GM12891 (cell line): ENCODE measurements around the gene PIPOX. TPM values are rescaled to one million over a fixed set of nuclear protein-coding genes. Genes with fewer than 3 reads are reported as not detected.

Experiments used
- DNase-seq: peaks from one replicate; pipeline ENCODE4 v3.0.0; 2011; ENCODE audit warnings: low spot score; ENCODE audit not compliant: insufficient read length
- FAIRE-seq: peaks from 2 replicates; lab custom pipeline; 2011; peaks lifted over from hg19 to GRCh38; lab: Jason Lieb, UNC
- PAX5 ChIP-seq: IDR thresholded peaks from 2 replicates; pipeline ENCODE4 v1.6.1; 2011; ENCODE audit warnings: low read length, moderate library complexity, mild to moderate bottlenecking; ENCODE audit not compliant: insufficient read depth, severe bottlenecking
- POLR2A ChIP-seq: IDR thresholded peaks from 2 replicates; pipeline ENCODE4 v1.6.1; 2011; ENCODE audit warnings: low read depth, low read length, control low read depth
- POLR2AphosphoS5 ChIP-seq: IDR thresholded peaks from 2 replicates; pipeline ENCODE4 v1.6.1; 2011; ENCODE audit warnings: low read depth, low read length, control low read depth
- POU2F2 ChIP-seq: IDR thresholded peaks from 2 replicates; pipeline ENCODE4 v1.6.1; 2011; ENCODE audit warnings: low read depth, mild to moderate bottlenecking, control low read depth, low read length, moderate library complexity
- SPI1 ChIP-seq: IDR thresholded peaks from 2 replicates; pipeline ENCODE4 v1.6.1; 2011; ENCODE audit warnings: low read depth, low read length, control low read depth
- TAF1 ChIP-seq: IDR thresholded peaks from 2 replicates; pipeline ENCODE4 v1.6.1; 2011; ENCODE audit warnings: low read depth, low read length, control low read depth
- polyA plus RNA-seq: library from polyadenylated mRNA; unstranded; fragments of >200 nt; gene quantifications from one replicate; pipeline ENCODE4 v1.2.1, GENCODE V29; 2012; ENCODE audit warnings: low read depth, missing spikeins, inconsistent platforms; ENCODE audit not compliant: missing spikeins

PIPOX gene, protein sequence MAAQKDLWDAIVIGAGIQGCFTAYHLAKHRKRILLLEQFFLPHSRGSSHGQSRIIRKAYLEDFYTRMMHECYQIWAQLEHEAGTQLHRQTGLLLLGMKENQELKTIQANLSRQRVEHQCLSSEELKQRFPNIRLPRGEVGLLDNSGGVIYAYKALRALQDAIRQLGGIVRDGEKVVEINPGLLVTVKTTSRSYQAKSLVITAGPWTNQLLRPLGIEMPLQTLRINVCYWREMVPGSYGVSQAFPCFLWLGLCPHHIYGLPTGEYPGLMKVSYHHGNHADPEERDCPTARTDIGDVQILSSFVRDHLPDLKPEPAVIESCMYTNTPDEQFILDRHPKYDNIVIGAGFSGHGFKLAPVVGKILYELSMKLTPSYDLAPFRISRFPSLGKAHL
- polyA plus RNA-seq, result 0.64 TPM

DNA sequence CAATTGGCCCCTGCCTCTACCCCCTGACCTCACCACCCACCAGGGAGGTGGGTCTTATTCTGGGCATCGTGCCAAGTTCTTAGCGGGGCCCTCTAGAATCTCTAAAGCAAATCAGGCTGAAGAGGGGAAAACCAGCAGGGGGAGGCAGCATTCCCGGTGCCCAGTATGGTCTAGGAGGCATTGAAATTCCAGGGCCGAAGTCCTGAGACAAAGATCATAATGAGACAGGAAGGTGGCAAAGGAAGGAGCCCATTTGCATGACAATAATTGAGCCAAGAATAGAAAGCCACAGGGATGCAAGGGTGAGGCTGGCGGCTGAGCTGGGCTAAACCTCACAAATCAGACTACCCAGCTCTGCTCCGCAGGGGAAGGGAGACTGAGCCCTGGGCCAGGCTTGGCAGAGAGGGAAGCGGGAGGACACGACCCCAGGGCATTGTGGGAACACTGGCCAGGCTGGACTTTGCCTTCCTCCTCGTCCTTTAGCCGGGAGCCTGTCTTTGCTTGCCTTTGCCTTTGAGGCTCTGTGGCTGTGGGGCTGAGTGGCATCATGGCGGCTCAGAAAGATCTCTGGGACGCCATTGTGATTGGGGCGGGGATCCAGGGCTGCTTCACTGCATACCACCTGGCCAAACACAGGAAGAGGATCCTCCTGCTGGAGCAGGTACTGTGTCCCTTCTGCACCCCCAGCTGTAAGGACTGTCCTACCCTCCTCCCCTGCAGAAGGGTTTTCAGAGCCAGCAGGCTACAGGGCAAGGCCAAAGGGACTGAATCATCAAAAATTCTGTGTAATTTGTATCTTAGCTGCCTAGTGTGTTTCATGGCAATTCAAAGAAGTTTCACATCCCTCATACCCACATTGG lies at the start of gene PIPOX:
Gene PIPOX (plus strand): TSS at position 463 of the 860 bp plus-strand sequence. CDS start 85 bp downstream, at position 548.
- FAIRE-seq (peak; percentile 83), DNase-seq (no peak)
- no peak for TF ChIP-seq PAX5
- no peak for TF ChIP-seq SPI1
- TF ChIP-seq POLR2A, result no peak
- no peak for TF ChIP-seq TAF1
- no peak for TF ChIP-seq POU2F2
- TF ChIP-seq POLR2AphosphoS5, result no peak

- DNase-seq (no peak), FAIRE-seq (no peak)
- no peak for TF ChIP-seq POU2F2
- no peak for TF ChIP-seq POLR2AphosphoS5
- TF ChIP-seq TAF1, result no peak
- no peak for TF ChIP-seq POLR2A
- TF ChIP-seq PAX5, result no peak
- TF ChIP-seq SPI1, result no peak
Measured at GRCh38 chr17:28993645-28994426, 49.1 kb upstream of the PIPOX start.

DNA sequence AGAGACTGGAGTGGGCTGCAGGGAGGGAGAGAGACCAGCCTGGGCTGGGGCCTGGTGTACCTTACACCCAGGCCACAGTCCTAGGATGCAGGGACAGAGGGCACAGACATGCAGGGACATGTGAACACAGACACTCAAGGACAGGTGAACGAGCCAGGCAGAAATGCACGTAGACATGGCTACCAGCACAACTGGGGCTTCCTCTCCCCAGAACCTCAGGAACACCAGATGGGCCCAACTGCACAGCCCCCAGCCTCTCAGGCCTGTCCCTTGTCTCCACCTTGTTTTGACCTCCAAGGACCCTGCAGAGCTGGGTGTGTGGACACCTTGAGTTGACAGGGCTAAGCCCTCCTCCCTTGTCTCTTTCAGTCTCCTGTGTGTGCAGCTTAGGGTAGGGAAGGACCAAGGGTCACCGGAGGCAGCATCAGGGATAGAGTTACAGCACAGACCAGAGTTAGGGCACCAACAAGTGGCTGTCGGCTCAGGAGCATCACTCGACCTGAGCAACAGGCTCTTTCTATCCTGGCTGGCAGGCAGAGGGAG lies 46.3 kb upstream of the PIPOX start:
- FAIRE-seq (no peak), DNase-seq (no peak)
- TF ChIP-seq POU2F2 (no peak), POLR2AphosphoS5 (no peak), POLR2A (no peak), PAX5 (no peak), SPI1 (no peak), TAF1 (no peak)

DNA sequence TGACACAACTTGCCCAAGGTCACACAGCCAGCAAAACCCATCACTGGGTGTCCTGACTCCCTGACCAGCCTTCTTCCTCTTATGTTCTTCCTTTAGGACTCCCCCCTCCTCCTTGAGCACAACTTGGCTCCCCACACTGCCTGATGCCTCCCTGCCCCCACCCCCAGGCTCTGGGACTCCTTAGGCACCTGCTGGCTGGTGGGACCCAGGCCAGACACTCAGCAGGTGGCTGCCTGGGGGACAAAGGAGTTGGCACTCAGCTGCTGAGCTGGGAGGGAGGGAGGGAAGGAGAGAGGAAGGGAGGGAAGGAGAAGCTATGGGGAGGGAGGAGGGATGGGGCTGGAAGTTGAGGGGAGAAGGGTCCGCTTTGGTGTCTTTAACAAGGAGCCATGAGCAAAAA lies 45.1 kb upstream of the PIPOX start:
- TF ChIP-seq PAX5, result no peak
- TF ChIP-seq TAF1, result no peak
- TF ChIP-seq POLR2A, result no peak
- no peak for TF ChIP-seq POU2F2
- no peak for TF ChIP-seq SPI1
- TF ChIP-seq POLR2AphosphoS5, result no peak
- no peak for DNase-seq
- no peak for FAIRE-seq

GRCh38 chr17:28999206-28999605 lies 43.7 kb upstream of the PIPOX start:
- TF ChIP-seq POLR2A (no peak), TAF1 (no peak)
- FAIRE-seq, result no peak
- no peak for DNase-seq

GRCh38 chr17:29000973-29001372 lies 42.0 kb upstream of the PIPOX start:
- DNase-seq (no peak), FAIRE-seq (no peak)
- TF ChIP-seq SPI1 (no peak), PAX5 (no peak), POU2F2 (no peak), POLR2AphosphoS5 (no peak), POLR2A (no peak), TAF1 (no peak)

DNA sequence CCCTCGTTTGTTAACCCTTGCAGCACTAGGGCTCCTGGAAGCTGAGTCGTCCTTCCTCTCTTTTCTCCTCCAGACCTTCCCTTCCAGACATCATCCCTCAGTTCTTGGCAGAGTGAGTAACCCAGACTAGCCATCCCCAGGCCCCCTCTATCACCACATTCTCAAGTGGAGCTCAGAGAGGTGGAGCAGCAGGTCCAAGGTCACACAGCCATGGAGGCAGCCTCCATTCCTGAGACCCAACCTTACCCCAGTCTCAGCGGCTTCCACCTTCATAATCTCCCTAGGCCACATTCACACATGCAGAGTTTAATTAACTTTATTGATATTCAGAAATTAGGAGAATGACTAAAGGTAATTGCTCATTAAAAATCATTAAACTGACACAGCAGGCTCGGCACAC lies 40.1 kb upstream of the PIPOX start:
- TF ChIP-seq TAF1 (no peak), PAX5 (no peak), POLR2A (no peak), POU2F2 (no peak), SPI1 (no peak)
- FAIRE-seq, result no peak

DNA sequence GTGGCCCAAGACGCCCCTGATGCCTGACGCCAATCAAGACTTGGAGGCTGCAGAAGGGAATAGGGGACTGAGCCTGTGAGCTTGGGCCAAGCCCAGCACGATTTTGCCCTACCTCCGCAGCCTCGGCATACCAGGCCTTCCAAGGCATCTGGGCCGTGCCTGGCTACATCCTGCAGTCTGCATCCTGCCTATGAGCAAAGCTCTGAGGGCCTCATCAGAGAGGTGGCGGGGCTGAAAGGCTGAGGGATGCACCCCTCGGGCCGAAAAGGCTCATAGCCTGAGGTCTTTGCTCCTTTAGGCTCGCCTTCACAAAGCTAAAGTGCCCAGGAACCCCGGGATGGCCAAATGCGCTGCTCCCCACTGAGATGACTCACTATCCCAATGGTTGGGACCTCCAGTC lies 39.7 kb upstream of the PIPOX start:
- TF ChIP-seq POLR2AphosphoS5, result no peak
- TF ChIP-seq POU2F2, result no peak
- TF ChIP-seq TAF1, result no peak
- TF ChIP-seq POLR2A, result no peak
- no peak for TF ChIP-seq SPI1
- no peak for TF ChIP-seq PAX5
- no peak for FAIRE-seq
- DNase-seq, result no peak

More for the DNA sequence above, 40.1 kb upstream of the PIPOX start:
- DNase-seq, result no peak

DNA sequence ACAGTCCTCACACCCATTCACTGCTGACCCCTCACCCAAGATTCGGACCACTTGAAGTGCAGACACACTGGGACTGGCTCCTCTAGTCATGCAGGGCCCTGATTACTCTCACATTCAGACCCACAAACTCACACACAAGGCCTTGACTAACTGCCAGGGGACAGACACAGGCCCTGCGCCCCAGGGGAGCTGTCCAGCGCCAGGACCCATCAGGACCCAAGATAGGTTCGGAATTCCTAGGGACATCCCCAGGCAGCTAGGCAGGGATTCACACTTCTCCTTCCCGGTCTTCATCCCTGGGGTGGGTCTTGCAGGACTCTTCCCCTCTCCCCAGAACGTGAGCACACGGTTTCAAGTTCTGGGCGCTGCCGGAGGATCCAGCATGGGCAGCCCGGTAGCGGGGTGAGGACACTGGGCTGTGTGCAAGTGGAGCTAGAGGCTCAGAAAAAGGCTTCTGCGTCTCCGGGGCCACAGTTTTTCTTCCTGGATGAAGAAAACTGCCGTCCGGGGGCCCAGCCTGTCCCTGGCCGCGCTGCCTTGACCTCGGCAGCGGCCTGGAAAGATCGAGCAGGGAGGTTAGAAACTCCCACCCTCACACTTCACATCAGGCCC lies 38.8 kb upstream of the PIPOX start:
- TF ChIP-seq POU2F2 (no peak), TAF1 (no peak), PAX5 (no peak), POLR2A (no peak), SPI1 (no peak), POLR2AphosphoS5 (no peak)
- DNase-seq (no peak), FAIRE-seq (no peak)
